OCI-LY7 (cell line): ENCODE data around the gene CENPU. TPM values are rescaled to one million over a fixed set of nuclear protein-coding genes. Genes with fewer than 3 reads are reported as not detected.

Experiments
- BruUV-seq: library from RNA; stranded (reverse); fragments of 400-500 nt; replicated peaks from 2 replicates; lab custom pipeline; 2021; lab: Mats Ljungman, UMichigan
- CTCF ChIA-PET: fragments of 300-600 bp; sonication (Branson Sonifier 250); formaldehyde crosslinking; loops from one replicate; lab custom pipeline; 2022; ENCODE audit warnings: antibody characterized with exemption; ENCODE audit not compliant: unreplicated experiment; lab: Charles Lee
- POLR2A ChIA-PET: fragments of 300-600 bp; sonication (Branson Sonifier 250); formaldehyde crosslinking; loops from one replicate; lab custom pipeline; 2022; ENCODE audit warnings: antibody characterized with exemption; lab: Charles Lee
- DNase-seq: peaks from one replicate; pipeline ENCODE4 v3.0.0-alpha.2; 2015; ENCODE audit warnings: low spot score
- H2AFZ ChIP-seq: fragments of 200-600 bp; sonication (generic), shearing (Covaris generic); 2 replicates; pipeline ENCODE4 v1.6.1; 2014; ENCODE audit warnings: mild to moderate bottlenecking, antibody characterized with exemption, low read length, moderate library complexity
- H3K27ac ChIP-seq: fragments of 200-600 bp; sonication (generic); 2 replicates; pipeline ENCODE4 v1.5.1; 2014; ENCODE audit warnings: mixed run types, low read depth, mild to moderate bottlenecking, moderate library complexity, low read length, inconsistent platforms; ENCODE audit not compliant: poor library complexity, severe bottlenecking
- H3K36me3 ChIP-seq: fragments of 200-600 bp; sonication (generic); 2 replicates; pipeline ENCODE4 v1.6.1; 2014; ENCODE audit warnings: mild to moderate bottlenecking, antibody characterized with exemption, low read length, moderate library complexity, mixed read lengths; ENCODE audit not compliant: insufficient read depth
- H3K4me1 ChIP-seq: fragments of 200-600 bp; sonication (generic); 2 replicates; pipeline ENCODE4 v1.5.1; 2014; ENCODE audit warnings: mild to moderate bottlenecking, low read length; ENCODE audit not compliant: insufficient read depth, poor library complexity, severe bottlenecking
- H3K4me2 ChIP-seq: fragments of 200-600 bp; sonication (generic); 2 replicates; pipeline ENCODE4 v1.6.1; 2014; ENCODE audit warnings: mild to moderate bottlenecking, low read length
- H3K4me3 ChIP-seq: fragments of 200-600 bp; sonication (generic); 2 replicates; pipeline ENCODE4 v1.5.1; 2014; ENCODE audit warnings: mild to moderate bottlenecking, low read depth, low read length; ENCODE audit not compliant: poor library complexity, severe bottlenecking
- H3K79me2 ChIP-seq: fragments of 200-600 bp; sonication (generic); 2 replicates; pipeline ENCODE4 v1.6.1; 2016; ENCODE audit warnings: low read depth, mild to moderate bottlenecking, low read length, moderate library complexity, mixed read lengths; ENCODE audit not compliant: insufficient read depth
- H3K9me2 ChIP-seq: fragments of 200-600 bp; sonication (generic); 2 replicates; pipeline ENCODE4 v1.6.1; 2016; ENCODE audit warnings: mild to moderate bottlenecking, low read length, mixed read lengths; ENCODE audit not compliant: insufficient read depth
- H3K9me3 ChIP-seq: fragments of 200-600 bp; sonication (generic); 2 replicates; pipeline ENCODE4 v1.6.1; 2014; ENCODE audit warnings: mild to moderate bottlenecking, mixed run types, low read length, mixed read lengths
- H4K20me1 ChIP-seq: fragments of 200-600 bp; sonication (generic); 2 replicates; pipeline ENCODE4 v1.6.1; 2014; ENCODE audit warnings: mild to moderate bottlenecking, antibody characterized with exemption, low read length, moderate library complexity, mixed read lengths; ENCODE audit not compliant: insufficient read depth
- CTCF ChIP-seq: fragments of 200-600 bp; sonication (generic); conservative IDR thresholded peaks from 2 replicates; pipeline ENCODE4 v1.5.1; 2014; ENCODE audit warnings: mild to moderate bottlenecking, antibody characterized with exemption, low read length, moderate library complexity, mixed read lengths
- EZH2phosphoT487 ChIP-seq: fragments of 200-600 bp; sonication (generic); IDR thresholded peaks from 2 replicates; pipeline ENCODE4 v1.6.1; 2018; ENCODE audit warnings: low read depth, borderline replicate concordance, mild to moderate bottlenecking, mixed run types, antibody characterized with exemption, low read length, moderate library complexity, mixed read lengths
- intact Hi-C: fragments of 100-400 bp; cut with micrococcal nuclease; formaldehyde crosslinking; loops from one replicate; pipeline ENCODE4 v1.10.0; 2022; ENCODE audit not compliant: unreplicated experiment
- total RNA-seq, 2 experiments: library from RNA; depleted of rRNA in 1 of 2; stranded (reverse); fragments of >200 nt in 1 of 2; shearing (Covaris generic) in 1 of 2; gene quantifications; 2 replicates each; pipeline ENCODE4 v1.2.3, GENCODE V29; 2014 to 2022

Gene CENPU
- total RNA-seq, 2 experiments from 2014 or later = 83.9 to 132 TPM

DNA sequence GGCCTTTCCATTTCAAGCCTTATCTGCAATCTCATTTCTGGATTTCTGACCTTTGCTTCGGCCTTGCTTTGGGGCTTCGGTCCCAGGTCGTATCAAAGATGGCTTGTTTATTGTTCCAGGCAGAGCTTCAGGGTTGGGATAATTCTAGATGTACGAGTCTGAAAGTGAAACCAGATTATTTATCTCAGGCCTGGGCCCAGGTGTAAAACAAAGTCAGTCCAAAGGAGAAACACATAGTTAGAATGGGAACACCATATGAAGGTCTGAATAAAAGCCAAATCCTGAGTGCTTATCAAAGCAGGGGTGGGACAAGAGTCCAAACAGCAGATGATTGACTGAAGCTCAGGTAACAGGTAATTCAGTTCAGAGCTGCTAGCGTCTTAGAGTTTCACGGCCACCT is 67.2 kb downstream of the CENPU start:
- intact Hi-C loops = no loop called here
- H3K36me3 ChIP-seq = peaks cover 9% of the 10 kb centered on the region
- H4K20me1 ChIP-seq = no peaks in the 10 kb centered on the region
- CTCF ChIA-PET = no interaction called here
- H3K27ac ChIP-seq = no peak overlapping the region
- no peak for DNase-seq
- H2AFZ ChIP-seq = no peak overlapping the region
- TF ChIP-seq CTCF = no peak
- no peak for TF ChIP-seq EZH2phosphoT487
- POLR2A ChIA-PET = interaction anchor here (1.0 to 1.9 kb wide), 2 partner anchors 13 to 17 kb away, joined by 3 to 5 read pairs; partner anchors contain the start of genes CASP3 and PRIMPOL
- no TSS peak for BruUV-seq
- no peak overlapping the region for H3K4me3 ChIP-seq
- no peaks in the 10 kb centered on the region for H3K9me2 ChIP-seq
- H3K4me2 ChIP-seq = no peak overlapping the region
- H3K4me1 ChIP-seq = peaks cover 12% of the 10 kb centered on the region
- no peaks in the 10 kb centered on the region for H3K9me3 ChIP-seq
- H3K79me2 ChIP-seq = no peaks in the 10 kb centered on the region

DNA sequence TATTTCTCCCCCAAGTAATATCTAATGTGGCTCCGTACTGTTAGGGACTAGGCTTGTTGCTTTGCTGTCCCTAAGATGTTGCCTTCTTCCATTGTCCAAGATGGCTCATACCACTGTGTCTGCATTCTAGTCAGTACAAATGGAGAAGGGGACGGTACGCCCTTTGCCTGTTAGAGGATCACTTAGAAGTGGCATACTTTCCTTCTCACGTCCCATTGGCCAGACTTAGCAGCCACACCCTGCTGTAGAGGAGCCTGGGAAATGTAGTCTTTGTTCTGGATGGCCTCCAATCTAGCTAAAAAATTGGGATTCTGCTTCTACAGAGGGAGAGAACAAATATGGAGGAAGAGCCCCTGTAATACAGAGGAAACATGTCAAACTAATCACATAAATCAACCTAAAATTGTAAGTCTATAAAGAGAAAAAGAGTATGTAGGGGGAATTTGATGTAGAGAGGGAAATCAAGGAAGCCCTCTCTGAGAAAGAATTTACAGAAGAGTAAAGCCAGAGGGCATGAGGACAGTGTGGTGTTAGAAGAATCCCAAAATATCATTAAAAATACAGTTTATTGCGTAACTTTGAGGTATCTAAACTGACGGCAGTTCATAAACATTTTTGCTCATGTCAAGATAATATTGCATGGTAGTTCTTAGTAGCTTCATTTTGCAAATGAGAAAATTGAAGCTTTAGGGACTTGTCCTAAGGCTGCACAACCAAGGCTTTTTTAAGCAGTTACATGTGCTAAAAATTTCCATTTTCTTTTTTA is 69.3 kb downstream of the CENPU start:
- ChIA-PET POLR2A (interaction anchor here (0.7 to 2.1 kb wide), 3 partner anchors 14 to 1787 kb away, joined by 3 to 9 read pairs (median 3); no protein-coding TSS in a partner anchor), CTCF (no interaction called here)
- H2AFZ ChIP-seq = no peak overlapping the region
- no peaks in the 10 kb centered on the region for H3K79me2 ChIP-seq
- H3K9me2 ChIP-seq = no peaks in the 10 kb centered on the region
- intact Hi-C loops = no loop called here
- H3K4me2 ChIP-seq = no peak overlapping the region
- H3K4me1 ChIP-seq = peaks cover 12% of the 10 kb centered on the region
- peaks cover 12% of the 10 kb centered on the region for H3K36me3 ChIP-seq
- no peaks in the 10 kb centered on the region for H3K9me3 ChIP-seq
- no peak for TF ChIP-seq EZH2phosphoT487
- TF ChIP-seq CTCF = no peak
- no peak overlapping the region for H3K4me3 ChIP-seq
- no peaks in the 10 kb centered on the region for H4K20me1 ChIP-seq
- no peak overlapping the region for H3K27ac ChIP-seq
- DNase-seq = peak; percentile 32
- no TSS peak for BruUV-seq

DNA sequence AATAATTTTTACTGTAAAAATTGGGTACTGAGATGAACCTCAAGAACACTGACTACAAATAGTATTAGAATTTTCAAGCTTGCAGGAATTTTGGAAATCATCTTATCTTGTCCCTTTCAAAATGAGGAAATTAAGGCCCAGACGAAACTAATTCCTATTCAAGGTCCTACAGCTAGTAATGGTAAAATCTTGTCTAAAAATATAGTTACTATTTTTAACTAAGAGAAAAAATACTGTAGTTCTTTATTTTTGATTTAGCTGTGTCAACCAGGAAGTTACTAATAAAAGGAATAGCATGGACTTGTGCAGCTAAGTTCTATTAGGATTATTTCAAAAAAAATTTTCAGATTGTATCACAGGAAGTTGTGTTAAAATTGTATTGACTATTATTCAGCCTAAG is 71.7 kb downstream of the CENPU start:
- ChIA-PET CTCF (no interaction called here), POLR2A (interaction anchor here (0.7 to 0.9 kb wide), 2 partner anchors 24 to 46 kb away, joined by 3 to 4 read pairs; no protein-coding TSS in a partner anchor)
- H3K9me2 ChIP-seq = no peaks in the 10 kb centered on the region
- BruUV-seq = no TSS peak
- H3K79me2 ChIP-seq = no peaks in the 10 kb centered on the region
- H3K4me3 ChIP-seq = no peak overlapping the region
- TF ChIP-seq EZH2phosphoT487 = no peak
- TF ChIP-seq CTCF = no peak
- H3K9me3 ChIP-seq = no peaks in the 10 kb centered on the region
- no peak overlapping the region for H3K4me2 ChIP-seq
- H3K36me3 ChIP-seq = peaks cover 10% of the 10 kb centered on the region
- H3K27ac ChIP-seq = no peak overlapping the region
- DNase-seq = no peak
- H3K4me1 ChIP-seq = peaks cover 6% of the 10 kb centered on the region
- intact Hi-C loops = no loop called here
- H4K20me1 ChIP-seq = no peaks in the 10 kb centered on the region
- H2AFZ ChIP-seq = no peak overlapping the region
